B cell (primary cell): ENCODE data around the gene TPCN2. TPM values are rescaled to one million over a fixed set of nuclear protein-coding genes. Genes with fewer than 3 reads are reported as not detected.

Source experiments
- ATAC-seq: fragments of 200-7000 bp; cut with Tn5 transposase; one replicate; pipeline ENCODE4 v1.10.0; 2021; ENCODE audit warnings: low read depth, mild to moderate bottlenecking, moderate number of reproducible peaks, moderate library complexity
- CTCF ChIA-PET: fragments of 350-600 bp; sonication (Branson Sonifier 250); formaldehyde crosslinking; loops from one replicate; lab custom pipeline; 2021; ENCODE audit warnings: antibody characterized with exemption, inconsistent platforms; lab: Charles Lee
- POLR2A ChIA-PET: fragments of 350-600 bp; sonication (Branson Sonifier 250); formaldehyde crosslinking; loops from one replicate; lab custom pipeline; 2021; ENCODE audit warnings: antibody characterized with exemption; lab: Charles Lee
- DNase-seq: peaks from one replicate; pipeline ENCODE4 v3.0.0; 2013
- H2AFZ ChIP-seq: 2 replicates; pipeline ENCODE4 v1.6.1; 2012; ENCODE audit warnings: mild to moderate bottlenecking, low read depth, low read length; ENCODE audit not compliant: insufficient read depth, poor library complexity, severe bottlenecking
- H3K27ac ChIP-seq, 2 donors: 1 replicate in 1 of 2; 2 replicates in 1 of 2; pipeline ENCODE4 v1.5.1; 2012 to 2013; ENCODE audit warnings: low read length in 2 of 2, mild to moderate bottlenecking in 2 of 2, moderate library complexity in 1 of 2
- H3K27me3 ChIP-seq, 4 experiments: fragments of 200-600 bp in 1 of 4; sonication (generic) in 1 of 4; replicated peaks in 1 of 4; 1 replicate in 2 of 4; 2 replicates in 2 of 4; pipeline versions ENCODE4 v1.6.1 to v1.7.0; 2013 to 2016; ENCODE audit warnings: low read length in 3 of 4, mild to moderate bottlenecking in 2 of 4, mixed read lengths in 1 of 4, moderate library complexity in 1 of 4; ENCODE audit not compliant: insufficient read depth in 4 of 4, control insufficient read depth in 3 of 4; ENCODE audit errors: control extremely low read depth in 1 of 4
- H3K36me3 ChIP-seq, 2 experiments: replicated peaks in 1 of 2; 1 replicate in 1 of 2; 2 replicates in 1 of 2; pipeline versions ENCODE4 v1.6.1 to v1.7.1; 2013; ENCODE audit warnings: low read length in 1 of 2; ENCODE audit not compliant: insufficient read depth in 2 of 2, control insufficient read depth in 1 of 2; ENCODE audit errors: control extremely low read depth in 1 of 2, extremely low read depth in 1 of 2
- H3K4me1 ChIP-seq, 2 donors: fragments of 200-600 bp in 1 of 2; sonication (generic) in 1 of 2; 1 replicate in 1 of 2; 2 replicates in 1 of 2; pipeline versions ENCODE4 v1.5.1 to v1.6.1; 2013 to 2017; ENCODE audit warnings: low read length in 2 of 2; ENCODE audit not compliant: control insufficient read depth in 2 of 2, insufficient read depth in 2 of 2
- H3K4me2 ChIP-seq: replicated peaks from 2 replicates; pipeline ENCODE3; 2012; ENCODE audit warnings: mild to moderate bottlenecking, low read depth, low read length; ENCODE audit not compliant: poor library complexity, severe bottlenecking
- H3K4me3 ChIP-seq, 5 experiments: fragments of 200-600 bp in 1 of 5; sonication (generic) in 1 of 5; 1 replicate in 3 of 5; 2 replicates in 2 of 5; pipeline versions ENCODE4 v1.5.1 to v1.7.0; 2011 to 2016; ENCODE audit warnings: low read length in 4 of 5, mild to moderate bottlenecking in 4 of 5, low read depth in 2 of 5, control low read depth in 1 of 5, moderate library complexity in 1 of 5; ENCODE audit not compliant: insufficient read depth in 1 of 5; ENCODE audit errors: control extremely low read depth in 1 of 5, extremely low read depth in 1 of 5
- H3K79me2 ChIP-seq: fragments of 200-600 bp; sonication (generic); one replicate; pipeline ENCODE4 v1.6.0; 2016; ENCODE audit warnings: low read length; ENCODE audit not compliant: control insufficient read depth, insufficient read depth
- H3K9ac ChIP-seq: fragments of 200-600 bp; sonication (generic); 2 replicates; pipeline ENCODE4 v1.6.1; 2017; ENCODE audit warnings: mild to moderate bottlenecking, low read length, moderate library complexity
- H3K9me3 ChIP-seq, 3 donors: one replicate each; pipeline versions ENCODE4 v1.6.1 to v1.7.1; 2013; ENCODE audit warnings: low read length in 2 of 3; ENCODE audit not compliant: control insufficient read depth in 2 of 3, insufficient read depth in 1 of 3; ENCODE audit errors: control extremely low read depth in 1 of 3
- H4K20me1 ChIP-seq: 2 replicates; pipeline ENCODE4 v1.6.0; 2012; ENCODE audit warnings: mild to moderate bottlenecking, low read length; ENCODE audit not compliant: insufficient read depth, control insufficient read depth, poor library complexity, severe bottlenecking
- H3K27ac Mint-ChIP-seq: one replicate; pipeline ENCODE4 v1.8.0; 2021; ENCODE audit warnings: mixed read lengths
- H3K27me3 Mint-ChIP-seq: one replicate; pipeline ENCODE4 v1.8.0; 2021; ENCODE audit warnings: mixed read lengths
- H3K4me1 Mint-ChIP-seq: one replicate; pipeline ENCODE4 v1.8.0; 2021; ENCODE audit warnings: mixed read lengths
- H3K4me3 Mint-ChIP-seq: one replicate; pipeline ENCODE4 v1.8.0; 2021; ENCODE audit warnings: mixed read lengths
- H3K9me3 Mint-ChIP-seq: one replicate; pipeline ENCODE4 v1.8.0; 2022; ENCODE audit warnings: mixed read lengths; ENCODE audit not compliant: insufficient read depth
- CTCF ChIP-seq: fragments of 200-600 bp; IDR thresholded peaks from one replicate; pipeline ENCODE4 v1.8.0; 2022; ENCODE audit warnings: antibody characterized with exemption, mild to moderate bottlenecking
- EZH2 ChIP-seq: IDR thresholded peaks from 2 replicates; pipeline ENCODE4 v1.6.1; 2012; ENCODE audit warnings: borderline replicate concordance, low read depth, mild to moderate bottlenecking, moderate library complexity, low read length; ENCODE audit not compliant: insufficient read depth, poor library complexity, severe bottlenecking
- WGBS: methylation state at CpG from one replicate; pipeline ENCODE4 v1.1.5; 2013; ENCODE audit warnings: missing lambda C conversion rate; ENCODE audit not compliant: insufficient coverage; 5-methylcytosine and 5-hydroxymethylcytosine counted together
- intact Hi-C: fragments of 100-400 bp; cut with micrococcal nuclease; formaldehyde crosslinking; loops from one replicate; pipeline ENCODE4 v1.10.0; 2022
- polyA plus RNA-seq: library from polyadenylated mRNA; depleted of rRNA; stranded (reverse); fragments of >200 nt; gene quantifications from 2 replicates; pipeline ENCODE4 v1.2.3, GENCODE V29; 2012
- total RNA-seq, 2 donors: library from RNA; stranded (reverse); fragments of 120-200 nt in 1 of 2; gene quantifications; 1 replicate in 1 of 2; 2 replicates in 1 of 2; pipeline versions ENCODE4 v1.2.3 to v1.2.4, GENCODE V29; 2013 to 2022

TPCN2 gene
- total and polyA plus RNA-seq, 2 donors (not counting 1 experiment from before 2014, with no cell fraction given) = 16.8 to 71.4 TPM

- peak overlapping the region; percentile 38 to 98 for H3K27ac ChIP-seq
- no peaks in the 10 kb centered on the region for H3K36me3 ChIP-seq
- WGBS = 35% methylated on average over 6 of the region's 11 CpGs
- Mint-ChIP-seq H3K27me3 (peaks cover 10% of the 10 kb centered on the region), H3K4me3 (peak overlapping the region; percentile 78), H3K27ac (peak overlapping the region; percentile 82), H3K4me1 (peaks cover 36% of the 10 kb centered on the region), H3K9me3 (no peaks in the 10 kb centered on the region)
- ChIA-PET POLR2A (interaction anchor here (1.0 to 1.1 kb wide), 2 partner anchors 9 to 588 kb away, joined by 3 to 6 read pairs; partner anchors contain the start of gene PPP6R3), CTCF (no interaction called here)
- H3K27me3 ChIP-seq = no peaks in the 10 kb centered on the region
- intact Hi-C loops = loop anchor here (1.0 to 10.0 kb wide), 7 partner anchors 8 to 595 kb away; partner anchors contain the start of genes IGHMBP2, MRPL21, PPP6R3 and TESMIN
- peaks cover 17 to 47% of the 10 kb centered on the region in 2 donors for H3K4me1 ChIP-seq
- no peak overlapping the region for H3K9ac ChIP-seq
- ATAC-seq (no peak), DNase-seq (no peak)
- H3K4me3 ChIP-seq = peak overlapping the region in 4 of 5 experiments; percentile 60 to 99 (median 90)
- H3K79me2 ChIP-seq = peaks cover 34% of the 10 kb centered on the region
- H2AFZ ChIP-seq = peak overlapping the region; percentile 79
- H3K9me3 ChIP-seq = no peaks in the 10 kb centered on the region
- no peak for TF ChIP-seq CTCF
- no peak for TF ChIP-seq EZH2
- no peaks in the 10 kb centered on the region for H4K20me1 ChIP-seq
- peak overlapping the region; percentile 99 for H3K4me2 ChIP-seq
Observed at GRCh38 chr11:69048031-69048693, 570 bp upstream of the TPCN2 start.

- H2AFZ ChIP-seq = peak overlapping the region; percentile 79
- H3K4me2 ChIP-seq = peak overlapping the region; percentile 99
- H3K4me1 ChIP-seq = peaks cover 17 to 56% of the 10 kb centered on the region in 2 donors
- ChIA-PET CTCF (no interaction called here), POLR2A (no interaction called here)
- peak overlapping the region; percentile 34 to 99 (median 86) for H3K4me3 ChIP-seq
- TF ChIP-seq EZH2 (no peak), CTCF (no peak)
- no peaks in the 10 kb centered on the region for H4K20me1 ChIP-seq
- no peaks in the 10 kb centered on the region for H3K36me3 ChIP-seq
- peaks cover 42% of the 10 kb centered on the region for H3K4me1 Mint-ChIP-seq
- ATAC-seq = no peak
- peak; percentile 59 for DNase-seq
- no peaks in the 10 kb centered on the region for H3K9me3 ChIP-seq
- H3K9me3 Mint-ChIP-seq = no peaks in the 10 kb centered on the region
- peaks cover 5% of the 10 kb centered on the region for H3K27me3 Mint-ChIP-seq
- H3K4me3 Mint-ChIP-seq = peak overlapping the region; percentile 85
- peak overlapping the region; percentile 75 for H3K27ac Mint-ChIP-seq
- WGBS = 7% methylated on average over 9 of the region's 15 CpGs
- peaks cover 34% of the 10 kb centered on the region for H3K79me2 ChIP-seq
- H3K9ac ChIP-seq = peak overlapping the region; percentile 100
- H3K27me3 ChIP-seq = no peaks in the 10 kb centered on the region
- peak overlapping the region; percentile 75 to 98 for H3K27ac ChIP-seq
- intact Hi-C loops = loop anchor here (2.0 to 10.0 kb wide), 5 partner anchors 147 to 593 kb away; partner anchors contain the start of genes IGHMBP2, MRPL21, PPP6R3 and TESMIN
Observed at GRCh38 chr11:69049490-69049867, 747 bp downstream of the TPCN2 start.
